Measurements from ENCODE around the gene CADPS. TPM values are rescaled to one million over a fixed set of nuclear protein-coding genes. Genes with fewer than 3 reads are reported as not detected.

CADPS gene
- total RNA-seq, 1 donor from 2014 or later: not detected

DNA sequence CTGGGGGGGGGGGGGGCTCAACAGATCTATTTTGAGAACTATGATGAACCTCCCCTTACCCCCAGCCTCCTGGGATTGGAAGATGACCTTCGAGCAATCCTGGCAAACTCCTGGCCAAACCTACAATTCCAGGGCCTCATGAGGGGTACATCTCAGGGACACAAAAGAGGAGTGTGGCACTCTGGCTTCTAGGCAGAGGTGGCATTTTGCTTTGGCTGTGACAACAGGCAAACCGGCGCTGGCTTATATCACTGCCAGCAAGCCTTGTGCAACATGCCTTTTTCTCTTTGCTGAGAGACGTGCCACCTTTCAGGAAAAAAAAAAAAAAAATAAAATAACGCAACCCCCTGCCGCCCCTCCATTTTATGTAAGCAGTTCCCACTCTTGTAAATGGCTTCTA is 470.1 kb downstream of the CADPS start:
- intact Hi-C loops (cut with micrococcal nuclease): no loop called here
- Mint-ChIP-seq H3K9me3 (no peaks in the 10 kb centered on the region), H3K27me3 (ENCODE audit: low read depth) (no peaks in the 10 kb centered on the region), H3K36me3 (ENCODE audit: low read depth) (no peaks in the 10 kb centered on the region), H3K4me1 (ENCODE audit: low read depth) (no peaks in the 10 kb centered on the region), H3K4me3 (ENCODE audit: low read depth) (no peak overlapping the region), H3K27ac (no peak overlapping the region)
- DNase-seq (ENCODE audit: low spot score): no peak

DNA sequence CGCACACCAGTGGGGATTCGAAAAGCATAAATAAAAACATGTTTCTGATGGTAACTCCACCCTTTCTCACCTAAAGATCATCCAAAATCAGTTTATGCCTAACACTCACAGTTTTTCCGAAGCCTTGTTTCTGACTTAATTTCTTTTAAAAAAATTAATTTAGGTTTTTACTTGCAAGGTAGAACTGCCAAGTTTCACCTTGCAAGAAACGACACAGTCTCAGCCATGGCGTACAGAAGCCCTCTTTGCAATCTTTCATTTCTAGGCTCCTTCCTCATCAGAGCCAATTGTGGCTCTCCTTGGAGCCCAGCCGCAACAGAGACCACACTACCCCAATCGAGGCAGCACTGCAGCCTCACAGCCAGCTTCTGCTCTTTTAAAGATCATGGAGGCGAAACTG is 470.9 kb downstream of the CADPS start:
- H3K4me1 Mint-ChIP-seq (ENCODE audit: low read depth): no peaks in the 10 kb centered on the region

DNA sequence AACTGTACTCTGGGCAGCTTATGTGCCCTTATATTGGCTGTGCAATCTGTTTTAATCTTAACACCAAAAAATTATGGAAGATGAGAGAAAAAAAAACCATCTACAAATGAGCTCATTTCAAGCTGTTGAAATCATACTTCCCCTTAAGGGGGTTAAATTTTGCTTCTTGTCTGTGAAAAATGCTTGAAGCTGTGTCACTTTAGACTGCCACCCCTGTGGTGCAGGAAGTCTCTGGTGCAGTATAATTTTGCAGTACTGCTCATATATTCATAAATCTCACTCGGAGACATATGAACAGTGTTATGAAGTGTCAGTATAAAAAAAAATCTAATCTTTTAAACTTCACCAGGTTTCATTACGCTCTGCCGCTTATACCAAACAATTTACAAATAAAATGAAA is 471.5 kb downstream of the CADPS start:
- DNase-seq (ENCODE audit: low spot score): no peak
- intact Hi-C loops (cut with micrococcal nuclease): no loop called here

More for the DNA sequence above, 470.9 kb downstream of the CADPS start:
- no peak for DNase-seq (ENCODE audit: low spot score)
- Mint-ChIP-seq H3K9me3 (no peaks in the 10 kb centered on the region), H3K27me3 (ENCODE audit: low read depth) (no peaks in the 10 kb centered on the region), H3K4me3 (ENCODE audit: low read depth) (no peak overlapping the region), H3K27ac (no peak overlapping the region), H3K36me3 (ENCODE audit: low read depth) (no peaks in the 10 kb centered on the region)
- intact Hi-C loops (cut with micrococcal nuclease): no loop called here

DNA sequence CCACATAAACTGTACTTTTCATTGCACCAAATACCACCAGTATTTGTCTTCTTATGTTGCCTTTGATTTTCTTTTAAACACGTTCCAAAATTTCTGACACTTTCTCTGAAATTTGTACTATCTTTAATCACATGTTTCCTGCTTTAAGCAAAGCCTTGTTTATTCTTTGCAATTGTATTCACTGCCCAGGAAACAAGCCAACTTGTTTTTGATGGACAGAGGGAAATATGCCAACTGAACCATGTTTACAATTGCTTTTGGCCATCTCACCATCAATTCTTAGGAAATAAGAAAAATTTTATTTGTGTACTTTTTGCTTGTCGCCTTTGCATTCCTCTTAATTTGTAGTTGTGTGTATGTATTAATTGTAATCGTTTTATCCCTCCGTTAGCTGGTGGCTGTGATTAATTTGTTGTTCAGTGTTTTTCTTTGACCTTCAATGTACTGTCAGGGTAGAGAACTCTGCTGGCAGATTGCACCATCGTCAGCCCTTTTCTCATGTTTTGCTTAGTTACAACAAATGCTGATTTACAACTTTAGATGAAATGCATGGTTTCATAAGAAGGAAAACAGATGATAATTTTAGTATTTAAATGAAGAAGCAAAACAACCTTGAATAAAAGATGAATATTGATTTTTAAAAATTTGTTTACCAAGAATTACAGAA is 482.5 kb downstream of the CADPS start:
- H3K4me1 Mint-ChIP-seq (ENCODE audit: low read depth): no peaks in the 10 kb centered on the region
- intact Hi-C loops (cut with micrococcal nuclease): no loop called here
- H3K27ac Mint-ChIP-seq: no peak overlapping the region
- no peak overlapping the region for H3K4me3 Mint-ChIP-seq (ENCODE audit: low read depth)
- no peak for DNase-seq (ENCODE audit: low spot score)
- no peaks in the 10 kb centered on the region for H3K9me3 Mint-ChIP-seq
- no peaks in the 10 kb centered on the region for H3K36me3 Mint-ChIP-seq (ENCODE audit: low read depth)
- peaks cover 1% of the 10 kb centered on the region for H3K27me3 Mint-ChIP-seq (ENCODE audit: low read depth)

More for the DNA sequence above, 471.5 kb downstream of the CADPS start:
- Mint-ChIP-seq H3K27me3 (ENCODE audit: low read depth) (no peaks in the 10 kb centered on the region), H3K9me3 (no peaks in the 10 kb centered on the region), H3K4me3 (ENCODE audit: low read depth) (no peak overlapping the region), H3K27ac (no peak overlapping the region), H3K36me3 (ENCODE audit: low read depth) (no peaks in the 10 kb centered on the region), H3K4me1 (ENCODE audit: low read depth) (no peaks in the 10 kb centered on the region)

DNA sequence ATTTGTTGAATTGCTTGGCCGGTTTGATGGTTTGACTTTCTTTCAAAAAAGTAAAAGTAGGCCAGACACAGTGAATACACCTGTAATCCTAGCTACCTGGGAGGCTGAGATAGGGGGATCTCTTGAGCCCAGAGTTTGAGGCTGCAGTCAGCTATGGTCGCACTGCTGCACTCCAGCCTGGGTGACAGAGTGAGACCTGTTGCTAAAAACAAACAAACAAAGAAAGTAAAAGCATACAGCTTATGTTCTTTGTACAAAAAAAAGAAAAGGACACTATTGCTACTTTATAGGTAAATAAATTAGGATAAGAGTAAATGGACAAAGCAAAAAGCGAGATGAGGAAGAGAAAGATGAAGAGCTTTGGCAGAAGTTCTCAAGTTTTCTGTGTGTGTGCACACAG is 488.0 kb downstream of the CADPS start:
- Mint-ChIP-seq H3K36me3 (ENCODE audit: low read depth) (no peaks in the 10 kb centered on the region), H3K4me1 (ENCODE audit: low read depth) (no peaks in the 10 kb centered on the region), H3K27me3 (ENCODE audit: low read depth) (peaks cover under 1% of the 10 kb centered on the region), H3K4me3 (ENCODE audit: low read depth) (no peak overlapping the region), H3K27ac (no peak overlapping the region), H3K9me3 (no peaks in the 10 kb centered on the region)
- intact Hi-C loops (cut with micrococcal nuclease): no loop called here
- no peak for DNase-seq (ENCODE audit: low spot score)

DNA sequence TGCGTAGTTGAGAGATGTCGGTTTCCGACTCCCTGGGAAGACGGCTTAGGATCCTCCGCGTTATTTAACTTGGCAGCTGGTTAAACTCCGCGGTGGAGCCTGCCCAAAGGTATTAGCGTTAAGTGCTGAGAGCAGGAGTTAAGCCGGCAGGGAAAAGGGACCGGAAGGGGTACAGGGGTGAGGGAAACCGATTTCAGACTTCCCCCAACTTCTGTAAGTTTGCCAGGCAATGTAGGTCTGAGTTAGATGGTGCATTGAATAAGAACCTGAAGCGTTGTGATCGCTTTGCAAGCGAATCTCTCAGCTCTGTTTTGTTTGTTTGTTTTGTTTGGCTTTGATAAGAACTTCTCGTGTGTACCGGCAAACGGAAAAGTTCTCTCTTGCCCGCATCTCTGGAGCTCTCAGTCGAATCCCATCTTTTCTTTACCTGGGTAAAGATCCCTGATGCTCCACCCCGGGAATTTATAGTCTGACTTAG is 495.9 kb downstream of the CADPS start:
- H3K36me3 Mint-ChIP-seq (ENCODE audit: low read depth): no peaks in the 10 kb centered on the region
- H3K27me3 Mint-ChIP-seq (ENCODE audit: low read depth): peaks cover 76% of the 10 kb centered on the region
- intact Hi-C loops (cut with micrococcal nuclease): loop anchor here (10.0 kb wide), 2 partner anchors 495 to 815 kb away; partner anchors contain the start of genes CADPS and PTPRG
- H3K4me3 Mint-ChIP-seq (ENCODE audit: low read depth): no peak overlapping the region
- no peaks in the 10 kb centered on the region for H3K4me1 Mint-ChIP-seq (ENCODE audit: low read depth)
- DNase-seq (ENCODE audit: low spot score): no peak
- no peaks in the 10 kb centered on the region for H3K9me3 Mint-ChIP-seq
- H3K27ac Mint-ChIP-seq: no peak overlapping the region

DNA sequence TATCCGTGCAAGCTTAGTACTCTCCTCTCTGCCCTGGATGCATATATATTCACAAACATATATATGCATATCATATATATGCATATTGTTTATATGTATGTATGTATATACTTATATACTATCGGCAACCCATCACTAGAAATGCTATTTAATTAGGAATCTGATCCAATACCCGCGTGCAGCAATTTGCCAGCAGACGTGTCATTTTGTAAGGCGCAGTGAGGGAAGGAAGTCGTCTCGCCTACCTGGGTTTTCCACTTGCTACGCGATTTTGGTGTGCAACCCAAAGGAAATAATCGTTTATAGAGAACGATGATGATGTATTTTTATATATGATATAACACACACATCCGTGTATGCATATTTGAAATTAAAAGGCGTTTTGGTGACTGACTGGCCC is 496.3 kb downstream of the CADPS start:
- no peak for DNase-seq (ENCODE audit: low spot score)
- H3K4me3 Mint-ChIP-seq (ENCODE audit: low read depth): no peak overlapping the region
- H3K27me3 Mint-ChIP-seq (ENCODE audit: low read depth): peaks cover 80% of the 10 kb centered on the region
- intact Hi-C loops (cut with micrococcal nuclease): loop anchor here (10.0 kb wide), 2 partner anchors 496 to 814 kb away; partner anchors contain the start of genes CADPS and PTPRG
- H3K27ac Mint-ChIP-seq: no peak overlapping the region
- H3K4me1 Mint-ChIP-seq (ENCODE audit: low read depth): no peaks in the 10 kb centered on the region
- no peaks in the 10 kb centered on the region for H3K36me3 Mint-ChIP-seq (ENCODE audit: low read depth)
- H3K9me3 Mint-ChIP-seq: no peaks in the 10 kb centered on the region

DNA sequence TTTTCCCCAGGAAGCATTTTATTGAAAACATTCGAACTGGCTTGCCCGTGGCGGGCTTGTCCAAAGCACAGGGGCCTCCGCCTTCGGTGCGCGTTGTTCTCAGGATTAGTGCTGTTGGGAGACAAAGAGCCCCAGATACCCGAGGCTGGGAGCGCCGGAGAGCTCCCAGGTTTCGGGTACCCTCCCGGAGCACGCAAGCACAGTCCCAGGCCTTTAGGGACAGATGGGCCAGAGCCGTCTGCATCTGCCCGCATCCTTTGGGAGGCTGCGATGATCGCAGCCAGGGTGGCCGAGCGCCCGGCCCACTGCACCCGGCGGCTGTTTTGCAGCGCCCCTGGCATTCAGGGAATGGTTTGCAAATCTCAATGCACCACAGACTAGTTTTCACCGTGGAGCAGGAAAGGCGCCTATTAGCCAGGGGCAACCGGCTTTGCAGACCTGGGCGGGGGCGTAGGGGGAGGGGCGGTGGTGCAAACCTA is 496.9 kb downstream of the CADPS start:
- Mint-ChIP-seq H3K4me3 (ENCODE audit: low read depth) (no peak overlapping the region), H3K27me3 (ENCODE audit: low read depth) (peaks cover 84% of the 10 kb centered on the region), H3K9me3 (no peaks in the 10 kb centered on the region), H3K4me1 (ENCODE audit: low read depth) (no peaks in the 10 kb centered on the region), H3K27ac (no peak overlapping the region), H3K36me3 (ENCODE audit: low read depth) (no peaks in the 10 kb centered on the region)
- intact Hi-C loops (cut with micrococcal nuclease): loop anchor here (10.0 kb wide), 2 partner anchors 496 to 814 kb away; partner anchors contain the start of genes CADPS and PTPRG
- no peak for DNase-seq (ENCODE audit: low spot score)

DNA sequence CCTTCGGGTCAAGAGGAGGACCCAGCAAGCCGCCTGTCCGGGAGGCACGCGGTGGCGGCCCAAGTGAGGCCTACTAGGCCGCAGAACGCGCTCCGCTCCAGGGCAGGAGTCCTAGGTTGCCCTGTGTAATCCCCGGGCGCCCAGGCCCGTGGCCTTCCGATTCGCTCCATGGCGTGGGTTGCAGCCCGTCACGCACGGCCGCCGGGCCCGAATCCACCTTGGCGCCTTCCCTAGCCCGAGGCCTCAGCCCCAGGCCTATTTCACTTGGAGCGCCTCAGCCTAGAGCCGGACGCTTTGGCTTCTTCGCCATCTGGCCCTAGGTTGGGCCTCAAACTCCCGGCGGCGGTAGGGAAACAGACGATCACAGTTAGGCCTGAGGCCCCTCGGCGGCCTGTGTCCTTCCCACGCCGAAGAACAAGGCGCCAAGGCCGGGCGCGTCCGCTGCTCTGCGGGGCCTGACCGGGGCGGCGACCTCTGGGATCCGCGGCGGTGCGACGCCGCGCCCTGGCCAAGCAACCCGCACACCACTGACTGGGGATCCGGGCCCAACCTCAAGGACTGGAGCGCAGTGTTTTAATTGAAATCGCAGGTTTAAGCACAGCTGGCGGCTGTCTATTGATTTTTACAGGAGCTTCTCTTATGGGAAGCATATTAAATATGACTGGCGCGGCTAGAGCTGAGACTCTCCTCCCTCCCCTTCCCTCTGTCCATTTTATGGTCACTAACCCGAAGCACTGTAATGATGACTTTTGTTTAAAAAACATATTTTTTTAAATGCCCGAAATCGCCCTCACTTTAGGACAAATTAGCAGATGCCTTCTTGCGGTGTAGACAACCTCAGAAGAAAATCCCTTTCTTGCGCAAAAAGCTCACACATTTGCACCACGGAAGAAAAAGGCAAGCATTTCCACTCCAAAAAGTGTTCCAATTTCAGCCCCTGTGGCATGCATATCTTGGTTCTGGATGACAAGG is 498.0 kb downstream of the CADPS start:
- intact Hi-C loops (cut with micrococcal nuclease): loop anchor here (10.0 kb wide), 2 partner anchors 498 to 812 kb away; partner anchors contain the start of genes CADPS and PTPRG

DNA sequence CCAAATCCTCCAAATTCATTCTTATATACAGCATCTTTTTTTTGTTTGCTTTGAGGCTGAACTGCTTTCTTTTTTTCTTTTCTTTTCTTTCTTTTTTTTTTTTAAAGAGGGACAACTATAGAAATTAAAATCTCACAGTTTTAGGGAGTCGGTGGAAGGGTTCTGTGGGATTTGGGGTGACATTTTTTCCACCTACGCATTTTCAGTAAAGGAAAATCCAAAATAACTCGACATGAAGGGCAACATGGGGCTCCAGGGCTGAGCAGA is 498.8 kb downstream of the CADPS start:
- Mint-ChIP-seq H3K27ac (no peak overlapping the region), H3K27me3 (ENCODE audit: low read depth) (peaks cover 84% of the 10 kb centered on the region), H3K36me3 (ENCODE audit: low read depth) (no peaks in the 10 kb centered on the region), H3K4me3 (ENCODE audit: low read depth) (no peak overlapping the region), H3K9me3 (no peaks in the 10 kb centered on the region), H3K4me1 (ENCODE audit: low read depth) (no peaks in the 10 kb centered on the region)
- no peak for DNase-seq (ENCODE audit: low spot score)
- intact Hi-C loops (cut with micrococcal nuclease): loop anchor here (10.0 kb wide), 2 partner anchors 498 to 812 kb away; partner anchors contain the start of genes CADPS and PTPRG

More for the DNA sequence above, 498.0 kb downstream of the CADPS start:
- no peaks in the 10 kb centered on the region for H3K36me3 Mint-ChIP-seq (ENCODE audit: low read depth)
- H3K9me3 Mint-ChIP-seq: no peaks in the 10 kb centered on the region
- no peak overlapping the region for H3K4me3 Mint-ChIP-seq (ENCODE audit: low read depth)
- no peak for DNase-seq (ENCODE audit: low spot score)
- no peak overlapping the region for H3K27ac Mint-ChIP-seq
- no peaks in the 10 kb centered on the region for H3K4me1 Mint-ChIP-seq (ENCODE audit: low read depth)
- peaks cover 86% of the 10 kb centered on the region for H3K27me3 Mint-ChIP-seq (ENCODE audit: low read depth)

DNA sequence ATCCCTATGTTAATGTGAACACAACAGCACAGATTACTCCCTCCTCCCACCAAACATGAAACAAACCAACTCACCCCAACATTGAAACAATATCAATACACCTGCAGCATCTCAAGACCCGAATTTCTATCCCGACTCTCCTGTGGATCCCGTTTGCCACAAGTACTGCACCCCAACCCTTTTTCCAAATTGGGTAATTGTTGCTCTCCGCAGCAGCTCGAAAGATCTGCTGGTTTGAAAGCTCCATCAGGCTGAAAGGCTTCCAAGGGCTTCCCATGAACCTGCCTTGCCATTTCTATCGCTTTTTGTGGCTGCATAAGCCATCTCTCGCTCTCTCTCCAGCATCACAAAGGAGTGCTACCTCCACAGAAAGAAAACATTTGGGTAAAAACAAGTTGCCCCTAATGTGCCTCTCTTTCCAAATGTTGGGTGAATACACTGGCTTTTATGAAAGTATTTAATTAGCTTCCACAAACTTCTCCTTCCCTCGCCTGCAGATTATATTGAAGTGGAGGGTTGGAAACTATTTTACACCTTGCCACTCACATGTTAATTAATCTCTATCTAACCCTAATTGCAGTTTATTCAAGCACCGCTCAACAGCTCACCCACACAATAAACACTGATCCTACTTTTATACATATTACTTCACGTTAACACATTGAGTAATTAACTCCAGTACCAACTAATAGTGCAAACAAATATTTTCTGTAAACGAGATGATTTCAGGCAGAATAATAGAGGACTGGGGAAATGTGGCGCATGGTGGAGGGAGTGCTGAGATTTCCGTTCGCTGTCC is 499.4 kb downstream of the CADPS start:
- H3K36me3 Mint-ChIP-seq (ENCODE audit: low read depth): no peaks in the 10 kb centered on the region
- H3K4me1 Mint-ChIP-seq (ENCODE audit: low read depth): no peaks in the 10 kb centered on the region
- no peak for DNase-seq (ENCODE audit: low spot score)
- intact Hi-C loops (cut with micrococcal nuclease): loop anchor here (10.0 kb wide), 2 partner anchors 499 to 811 kb away; partner anchors contain the start of genes CADPS and PTPRG
- H3K9me3 Mint-ChIP-seq: no peaks in the 10 kb centered on the region
- no peak overlapping the region for H3K4me3 Mint-ChIP-seq (ENCODE audit: low read depth)
- no peak overlapping the region for H3K27ac Mint-ChIP-seq
- H3K27me3 Mint-ChIP-seq (ENCODE audit: low read depth): peaks cover 84% of the 10 kb centered on the region
